ENCODE measurements around the gene SNAP25. TPM values are rescaled to one million over a fixed set of nuclear protein-coding genes. Genes with fewer than 3 reads are reported as not detected.

SNAP25 gene
- total RNA-seq, 1 donor, result 8.6 TPM

DNA sequence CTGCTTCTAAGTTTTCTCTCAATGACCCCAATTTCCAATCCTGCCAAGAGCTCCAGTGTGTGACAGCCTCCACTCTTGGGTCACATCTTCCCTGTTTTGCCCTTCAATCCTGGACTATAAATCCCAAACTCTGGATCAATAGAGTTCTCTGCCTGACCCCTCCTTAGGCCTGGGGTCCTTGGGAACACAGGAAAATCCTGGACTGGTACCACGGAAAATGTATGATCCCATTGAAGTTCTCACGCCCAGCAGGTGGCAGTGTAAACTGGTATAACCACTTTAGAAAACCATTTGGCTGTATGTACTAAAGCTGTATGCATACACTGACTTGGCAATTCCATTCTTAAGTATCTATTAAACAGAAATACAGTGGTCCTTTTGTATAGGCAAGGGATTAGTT lies 98.0 kb downstream of the SNAP25 start:
- no peak for DNase-seq (ENCODE audit: low read depth)
- H3K4me3 ChIP-seq (ENCODE audit: low read depth, low read length), result no peak overlapping the region
- peak; percentile 16 for TF ChIP-seq CTCF (IDR thresholded peaks at IDR 0.05; ENCODE audit: insufficient read depth, low read depth, low read length)

- H3K4me3 ChIP-seq (ENCODE audit: low read depth, low read length), result no peak overlapping the region
- TF ChIP-seq CTCF (IDR thresholded peaks at IDR 0.05; ENCODE audit: insufficient read depth, low read depth, low read length), result no peak
- no peak for DNase-seq (ENCODE audit: low read depth)
Observed at GRCh38 chr20:10318291-10319024, 99.8 kb downstream of the SNAP25 start.

DNA sequence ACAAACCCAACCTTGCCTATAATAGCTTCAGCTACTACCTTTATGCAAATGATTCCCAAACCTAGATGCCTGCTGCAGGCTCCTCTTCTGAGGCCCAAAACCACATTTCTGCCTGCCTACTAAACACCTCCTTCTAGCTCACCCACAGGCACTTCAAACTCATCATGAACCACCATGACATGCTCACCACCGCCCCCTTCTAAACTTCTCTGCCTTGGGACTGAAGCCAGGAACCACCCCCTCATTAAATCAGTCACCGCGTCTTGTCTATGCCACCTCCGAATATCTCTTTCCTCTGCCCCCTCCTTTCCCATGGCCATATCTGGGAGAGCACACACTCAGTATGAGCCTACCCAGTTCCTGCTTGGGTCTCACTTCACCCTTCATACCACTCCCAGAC lies 101.2 kb downstream of the SNAP25 start:
- no peak for TF ChIP-seq CTCF (IDR thresholded peaks at IDR 0.05; ENCODE audit: insufficient read depth, low read depth, low read length)
- no peak for DNase-seq (ENCODE audit: low read depth)
- H3K4me3 ChIP-seq (ENCODE audit: low read depth, low read length), result no peak overlapping the region

- TF ChIP-seq CTCF (IDR thresholded peaks at IDR 0.05; ENCODE audit: insufficient read depth, low read depth, low read length), result no peak
- DNase-seq (ENCODE audit: low read depth), result no peak
- no peak overlapping the region for H3K4me3 ChIP-seq (ENCODE audit: low read depth, low read length)
Observed at GRCh38 chr20:10321138-10321717, 102.6 kb downstream of the SNAP25 start.

- TF ChIP-seq CTCF (IDR thresholded peaks at IDR 0.05; ENCODE audit: insufficient read depth, low read depth, low read length), result no peak
- no peak overlapping the region for H3K4me3 ChIP-seq (ENCODE audit: low read depth, low read length)
- peak; percentile 56 for DNase-seq (ENCODE audit: low read depth)
Observed at GRCh38 chr20:10322073-10323012, 103.7 kb downstream of the SNAP25 start.

DNA sequence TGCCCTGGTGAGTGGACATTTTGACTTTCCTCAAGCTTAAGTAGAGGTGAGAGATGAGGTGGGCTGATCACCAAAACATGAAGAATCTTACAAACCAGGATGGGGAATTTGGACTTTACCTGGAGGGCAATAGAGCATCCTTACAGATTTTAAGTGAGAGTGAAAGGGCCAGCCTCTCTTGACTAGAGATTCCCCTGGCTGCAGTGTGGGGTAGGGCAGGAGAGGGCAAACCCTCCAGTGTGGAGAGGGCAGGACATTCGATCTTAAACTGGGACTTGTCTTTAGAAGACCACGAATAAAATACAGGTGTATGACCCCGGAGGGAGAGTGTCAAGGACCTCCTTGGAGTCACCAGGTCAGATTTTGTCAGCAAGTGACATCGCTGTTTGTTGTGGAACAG lies 105.1 kb downstream of the SNAP25 start:
- no peak for DNase-seq (ENCODE audit: low read depth)
- no peak for TF ChIP-seq CTCF (IDR thresholded peaks at IDR 0.05; ENCODE audit: insufficient read depth, low read depth, low read length)
- H3K4me3 ChIP-seq (ENCODE audit: low read depth, low read length), result no peak overlapping the region
